Neural progenitor cell (in vitro differentiated cells): ENCODE measurements around the gene NSG2.

Experiments
- EZH2 ChIP-seq: fragments of 200-600 bp; sonication (generic); IDR thresholded peaks from 2 replicates; pipeline ENCODE4 v1.6.1; 2017; ENCODE audit warnings: antibody characterized with exemption, mild to moderate bottlenecking, moderate library complexity
- EZH2phosphoT487 ChIP-seq: fragments of 200-600 bp; sonication (generic); IDR thresholded peaks from 2 replicates; pipeline ENCODE4 v1.6.1; 2017; ENCODE audit warnings: antibody characterized with exemption
- TF ChIP-seq, protein P1 (sequence below): fragments of 200-600 bp; sonication (generic); IDR thresholded peaks from 2 replicates; pipeline ENCODE4 v1.5.1; 2017; ENCODE audit warnings: antibody characterized with exemption, mild to moderate bottlenecking

DNA sequence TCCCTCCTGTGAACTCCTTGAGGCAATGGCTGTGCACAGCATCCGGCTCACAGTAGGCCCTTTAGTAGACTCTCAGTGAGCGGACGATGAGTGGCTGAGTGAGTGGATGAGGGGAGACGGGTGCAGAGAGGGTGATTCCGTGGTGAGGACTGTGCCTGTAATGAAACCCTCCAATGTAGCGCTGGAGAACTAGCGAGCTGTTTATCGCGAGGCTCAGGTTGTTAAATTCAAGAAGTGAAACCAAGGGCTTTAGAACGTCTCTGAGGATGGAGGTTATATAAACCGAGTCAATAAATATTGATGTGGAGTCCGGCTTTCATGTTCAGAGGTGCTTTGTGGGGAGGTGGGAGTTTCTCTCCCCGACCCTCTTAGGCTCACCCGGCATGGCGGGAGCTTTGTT is 53.2 kb downstream of the NSG2 start:
- TF ChIP-seq, protein P1, sequence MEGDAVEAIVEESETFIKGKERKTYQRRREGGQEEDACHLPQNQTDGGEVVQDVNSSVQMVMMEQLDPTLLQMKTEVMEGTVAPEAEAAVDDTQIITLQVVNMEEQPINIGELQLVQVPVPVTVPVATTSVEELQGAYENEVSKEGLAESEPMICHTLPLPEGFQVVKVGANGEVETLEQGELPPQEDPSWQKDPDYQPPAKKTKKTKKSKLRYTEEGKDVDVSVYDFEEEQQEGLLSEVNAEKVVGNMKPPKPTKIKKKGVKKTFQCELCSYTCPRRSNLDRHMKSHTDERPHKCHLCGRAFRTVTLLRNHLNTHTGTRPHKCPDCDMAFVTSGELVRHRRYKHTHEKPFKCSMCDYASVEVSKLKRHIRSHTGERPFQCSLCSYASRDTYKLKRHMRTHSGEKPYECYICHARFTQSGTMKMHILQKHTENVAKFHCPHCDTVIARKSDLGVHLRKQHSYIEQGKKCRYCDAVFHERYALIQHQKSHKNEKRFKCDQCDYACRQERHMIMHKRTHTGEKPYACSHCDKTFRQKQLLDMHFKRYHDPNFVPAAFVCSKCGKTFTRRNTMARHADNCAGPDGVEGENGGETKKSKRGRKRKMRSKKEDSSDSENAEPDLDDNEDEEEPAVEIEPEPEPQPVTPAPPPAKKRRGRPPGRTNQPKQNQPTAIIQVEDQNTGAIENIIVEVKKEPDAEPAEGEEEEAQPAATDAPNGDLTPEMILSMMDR, result no peak
- TF ChIP-seq EZH2phosphoT487 (no peak), EZH2 (no peak)
